GM18909 (cell line): ENCODE data around the gene MIEF1.
A peak's percentile ranks its signal among the peaks of the same experiment; 100 is the strongest.

Experiments used
- ATAC-seq: cut with Tn5 transposase; IDR thresholded peaks from one replicate; pipeline ENCODE4 v1.9.1; 2021; ENCODE audit warnings: mild to moderate bottlenecking; ENCODE audit not compliant: unreplicated experiment, poor library complexity

Gene MIEF1

DNA sequence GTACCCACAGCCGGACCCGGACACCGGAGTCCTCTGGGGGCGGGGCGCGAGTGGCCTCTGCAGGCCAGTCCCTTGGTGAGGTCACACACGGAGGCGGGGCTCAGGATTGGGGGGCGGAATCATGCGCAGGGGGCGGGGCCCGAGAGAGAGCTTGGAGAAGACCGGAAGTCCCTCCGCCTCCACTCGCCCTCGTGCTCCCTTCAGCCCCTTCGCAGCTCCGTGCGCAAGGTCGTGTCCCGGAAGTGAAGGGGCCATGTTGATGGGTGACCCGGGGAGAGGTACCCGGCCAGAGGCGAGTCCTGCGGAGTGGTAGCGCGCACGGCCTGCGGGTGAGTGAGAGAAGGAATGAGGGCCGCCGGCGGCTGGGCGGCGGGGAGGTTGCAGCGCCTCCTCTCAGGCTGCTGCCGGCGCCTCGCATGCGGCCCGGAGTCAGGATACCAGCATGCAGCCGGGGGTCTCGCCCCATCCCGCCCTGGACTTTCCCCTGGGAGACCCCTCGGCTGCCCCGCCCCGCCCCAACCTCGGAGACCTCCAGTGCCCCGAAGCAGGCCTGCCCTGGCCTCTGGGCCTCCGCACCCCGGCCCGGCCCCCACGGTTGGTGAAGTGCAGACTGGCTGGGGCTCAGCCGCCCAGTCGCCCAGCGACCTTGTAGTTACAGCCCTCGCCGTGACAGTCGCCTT, at the start of gene MIEF1:
Gene MIEF1, plus strand, starts transcription at position 182 of the 680 bp plus-strand sequence. CDS start 9,005 bp downstream, outside the sequence.
- ATAC-seq = peak; percentile 91

GRCh38 chr22:39452740-39453040, 49.4 kb upstream of the MIEF1 start:
- ATAC-seq = no peak

- no peak for ATAC-seq
Observed at GRCh38 chr22:39453765-39454378, 48.2 kb upstream of the MIEF1 start.

DNA sequence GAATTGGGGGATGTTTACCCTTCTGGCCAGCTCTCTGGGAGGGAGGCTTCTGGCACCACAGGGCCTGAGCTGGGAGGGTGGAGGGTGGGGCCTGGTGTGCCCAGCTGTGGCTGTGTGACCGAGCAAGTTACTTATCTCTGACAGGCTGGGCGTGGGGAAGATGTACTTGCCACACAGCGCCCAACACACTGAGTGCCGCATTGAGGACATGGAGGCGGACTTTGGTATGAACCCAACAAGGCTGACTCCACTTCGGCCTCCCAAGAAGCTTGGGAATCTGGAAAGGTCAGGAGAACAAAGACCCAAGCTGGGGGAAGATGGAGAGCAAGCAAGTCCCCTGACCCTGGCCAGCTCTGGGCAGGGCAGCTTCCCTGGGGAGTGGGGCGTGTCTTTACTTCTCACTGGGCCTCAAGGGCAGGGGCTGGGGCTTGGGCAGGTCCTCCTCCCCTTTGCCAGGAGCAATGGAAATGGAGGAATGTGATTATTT, 47.7 kb upstream of the MIEF1 start:
- no peak for ATAC-seq

DNA sequence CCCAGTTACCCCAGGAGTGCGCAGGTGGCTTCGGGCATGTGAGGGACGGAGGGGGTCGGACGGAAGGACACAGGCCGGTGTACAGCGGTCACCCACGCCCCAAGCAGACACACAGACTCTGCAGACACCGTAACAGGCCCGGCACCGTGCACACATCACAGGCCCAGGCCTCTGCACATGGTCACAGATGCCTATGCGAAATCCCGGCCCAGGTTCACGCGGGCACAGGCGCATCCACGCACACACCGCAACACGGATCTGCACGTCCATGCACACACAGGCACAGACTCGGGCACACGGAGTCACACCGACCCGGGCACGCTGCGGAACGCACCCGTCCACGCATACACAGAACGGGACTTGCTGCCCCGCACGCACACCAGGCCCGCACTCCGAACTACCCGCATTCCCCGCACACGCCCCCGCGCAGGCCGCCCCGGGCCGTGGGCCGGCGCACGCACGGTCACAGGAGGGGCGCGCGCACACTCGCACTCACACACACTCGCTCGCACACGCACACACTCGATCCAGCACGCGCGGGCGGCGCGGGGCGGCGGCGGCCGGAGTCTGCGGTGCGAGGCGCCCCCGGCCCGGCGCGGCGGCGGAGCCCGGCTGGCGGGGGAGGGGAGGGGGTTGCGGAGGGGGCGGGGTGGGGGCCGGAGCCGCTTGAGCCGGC, 45.4 kb upstream of the MIEF1 start, which contains the start of gene MGAT3:
Gene MGAT3, plus strand, starts transcription at position 491 of the 676 bp plus-strand sequence. CDS start 30,336 bp downstream, outside the sequence.
- no peak for ATAC-seq

DNA sequence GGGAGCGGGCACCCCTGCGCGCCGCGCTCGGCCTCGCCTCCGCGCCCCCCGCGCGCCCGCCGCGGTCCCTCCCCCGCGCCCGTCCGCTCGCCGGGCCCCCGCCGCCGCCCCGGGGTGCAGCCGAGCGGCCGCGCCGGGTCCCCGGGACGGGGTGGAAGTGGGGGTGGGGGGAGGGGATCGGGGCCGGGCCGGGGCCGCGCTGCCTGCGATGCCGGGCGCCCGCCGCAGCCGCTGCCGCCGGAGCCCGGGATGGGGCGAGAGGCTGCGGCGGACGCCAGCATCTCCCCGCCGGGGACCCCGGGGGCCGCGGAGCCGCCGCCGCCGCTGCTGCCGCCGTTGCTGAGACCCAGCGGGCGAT, 44.9 kb upstream of the MIEF1 start:
- ATAC-seq = no peak

DNA sequence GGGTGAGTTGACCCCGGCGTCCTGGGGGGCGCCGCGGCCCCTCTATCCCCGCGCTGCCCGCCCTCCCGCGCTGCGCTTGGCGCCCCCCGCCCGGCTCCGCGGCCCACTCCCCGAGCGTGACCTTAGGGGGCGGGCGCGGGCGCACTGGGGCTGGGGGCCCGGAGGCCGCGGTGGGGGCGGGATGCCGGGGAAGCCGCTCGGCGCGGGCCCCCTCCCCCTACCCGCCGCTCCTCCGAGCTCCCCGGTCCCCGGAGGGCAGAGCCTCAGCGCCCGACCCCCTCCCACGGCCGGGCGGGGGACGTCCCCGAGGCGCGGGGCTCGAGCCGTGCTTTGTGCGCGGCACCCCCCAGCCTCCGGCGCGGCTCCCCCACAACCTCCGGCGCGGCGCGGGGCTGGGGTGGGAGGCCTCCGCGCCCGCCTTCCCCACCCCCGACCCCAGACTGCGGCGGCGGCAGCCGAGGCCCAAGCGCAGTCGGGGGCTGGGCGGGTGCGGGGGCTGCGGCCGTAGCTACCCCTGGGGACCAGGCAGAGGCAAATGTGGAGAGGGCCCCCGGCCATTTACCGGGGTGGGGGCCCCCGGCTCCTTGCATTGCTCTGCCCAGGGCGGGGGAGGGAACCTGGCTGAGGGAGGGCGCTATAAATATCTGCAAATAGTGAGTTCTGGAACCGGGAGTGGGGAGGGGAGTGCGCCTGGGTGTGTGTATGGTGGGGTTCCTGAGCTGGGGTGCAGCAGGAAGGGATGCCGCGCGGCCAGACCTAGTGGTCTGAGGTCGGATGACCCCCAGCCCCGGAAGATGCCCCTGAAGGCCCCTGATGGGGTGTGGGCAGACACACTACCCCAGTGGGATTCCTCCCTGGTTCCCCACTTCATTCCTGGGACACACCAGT, 44.3 kb upstream of the MIEF1 start:
- no peak for ATAC-seq

GRCh38 chr22:39458444-39459083, 43.5 kb upstream of the MIEF1 start:
- no peak for ATAC-seq

DNA sequence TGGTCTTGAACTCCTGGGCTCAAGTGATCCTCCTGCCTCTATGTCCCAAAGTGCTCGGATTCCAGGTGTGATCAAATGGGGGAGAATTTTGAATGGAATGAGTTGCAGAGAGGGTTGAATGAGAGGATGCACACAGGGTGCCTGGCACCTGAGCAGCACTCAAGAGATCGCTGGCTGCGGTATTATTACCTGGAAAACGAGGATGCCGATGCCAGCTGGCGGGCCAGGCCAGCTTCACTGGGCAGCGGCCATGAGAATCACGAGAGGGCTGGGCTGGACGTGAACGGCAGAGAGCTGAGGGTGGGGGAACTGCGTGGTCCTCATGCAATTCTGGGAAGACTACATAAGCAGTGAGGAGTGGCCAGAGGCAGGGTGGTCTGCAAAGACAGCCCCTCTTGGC, 42.4 kb upstream of the MIEF1 start:
- ATAC-seq = no peak

DNA sequence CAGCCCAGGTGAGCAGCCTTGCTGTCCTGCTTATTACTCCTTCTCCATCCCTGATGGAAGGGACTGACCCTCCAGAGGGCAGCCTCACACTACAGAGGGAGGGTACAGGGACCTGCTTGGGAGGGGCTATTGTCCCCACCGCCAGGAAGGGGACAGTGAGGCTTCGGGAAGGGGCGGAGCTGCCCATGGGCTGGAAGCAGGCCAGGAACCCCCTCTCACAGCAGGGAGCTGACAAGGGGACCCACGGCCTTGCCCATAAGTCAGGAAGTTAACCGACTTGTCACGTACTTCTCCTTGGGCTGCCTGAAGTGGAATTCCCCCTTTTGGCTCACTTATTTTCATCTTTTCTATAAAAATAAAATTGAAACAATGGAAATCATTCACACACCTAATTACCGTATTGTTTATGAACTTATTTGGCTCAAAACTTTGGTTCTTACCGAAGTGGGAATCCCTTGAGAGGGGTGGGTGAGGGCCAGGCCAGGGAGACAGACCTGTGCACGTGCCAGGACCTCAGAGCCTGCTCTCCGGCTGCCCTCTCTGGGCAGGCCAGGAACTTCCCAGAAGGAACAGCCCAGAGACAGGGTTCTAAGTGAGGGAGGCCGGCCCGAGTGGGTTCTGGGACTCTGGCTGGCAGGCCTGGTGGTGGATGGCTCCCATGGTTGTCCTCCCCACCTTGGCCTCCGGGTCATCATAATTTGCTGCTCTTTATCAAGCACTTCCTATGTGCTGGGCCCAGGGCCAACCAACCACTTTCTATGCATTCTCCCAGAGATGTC, 39.5 kb upstream of the MIEF1 start:
- ATAC-seq = no peak

DNA sequence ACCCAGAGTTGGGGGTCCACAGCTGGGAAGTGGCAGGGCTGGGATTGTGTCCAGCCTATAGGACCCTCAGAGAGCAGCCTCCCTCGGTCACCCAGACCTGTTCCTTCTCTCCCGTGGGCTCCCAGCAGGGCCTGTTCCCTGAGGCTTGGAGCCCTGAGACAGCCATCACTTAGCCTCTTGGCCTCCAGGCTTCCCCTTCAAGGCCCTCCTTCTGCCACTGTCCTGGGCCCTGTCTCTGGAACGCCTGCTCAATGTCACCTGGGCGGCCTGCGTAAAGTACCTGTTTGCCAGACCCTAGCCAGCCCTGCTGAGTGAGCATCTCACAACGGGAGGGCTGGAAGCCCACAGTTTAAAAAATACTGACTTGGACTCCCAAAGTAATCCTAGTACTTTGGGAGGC, 38.8 kb upstream of the MIEF1 start:
- no peak for ATAC-seq

GRCh38 chr22:39463931-39464390, 38.1 kb upstream of the MIEF1 start:
- ATAC-seq = no peak

DNA sequence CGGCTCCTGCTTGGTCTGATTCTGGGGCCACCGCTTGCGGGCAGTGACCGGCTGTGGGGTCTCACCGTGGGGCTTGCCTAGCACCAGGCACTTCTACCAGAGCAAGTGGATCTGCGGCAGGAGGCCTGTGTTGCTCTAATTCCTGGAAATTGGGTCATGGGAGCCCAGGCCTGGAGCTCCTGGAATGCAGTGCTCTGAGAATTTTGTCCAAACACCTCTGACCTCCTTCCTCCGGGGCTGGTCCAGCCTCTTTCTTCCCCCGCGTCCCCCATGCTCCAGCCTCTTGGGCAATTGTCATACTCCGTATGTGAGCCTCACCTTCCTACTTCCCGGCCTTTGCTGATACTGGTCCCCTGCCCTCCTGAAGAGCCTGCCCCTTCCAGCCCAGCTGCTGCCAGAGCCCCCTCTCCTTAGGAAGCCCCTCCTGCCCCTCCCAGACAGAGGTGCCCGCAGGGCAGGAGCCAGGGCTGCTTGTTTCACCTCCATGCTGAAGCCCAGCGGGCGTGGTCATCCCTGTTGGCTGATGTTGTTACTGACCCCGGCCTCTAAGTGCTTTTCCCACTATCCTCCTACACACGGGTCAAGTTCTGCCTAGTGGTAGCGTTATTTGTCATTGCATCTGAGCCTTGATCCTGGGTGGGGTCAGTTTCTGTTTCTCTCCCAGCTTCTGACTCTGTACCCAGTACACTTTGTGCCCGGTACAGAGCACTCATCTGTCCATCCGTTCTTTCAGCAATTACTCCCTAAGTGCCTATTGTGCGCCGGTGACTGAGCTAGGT, 35.7 kb upstream of the MIEF1 start:
- no peak for ATAC-seq

DNA sequence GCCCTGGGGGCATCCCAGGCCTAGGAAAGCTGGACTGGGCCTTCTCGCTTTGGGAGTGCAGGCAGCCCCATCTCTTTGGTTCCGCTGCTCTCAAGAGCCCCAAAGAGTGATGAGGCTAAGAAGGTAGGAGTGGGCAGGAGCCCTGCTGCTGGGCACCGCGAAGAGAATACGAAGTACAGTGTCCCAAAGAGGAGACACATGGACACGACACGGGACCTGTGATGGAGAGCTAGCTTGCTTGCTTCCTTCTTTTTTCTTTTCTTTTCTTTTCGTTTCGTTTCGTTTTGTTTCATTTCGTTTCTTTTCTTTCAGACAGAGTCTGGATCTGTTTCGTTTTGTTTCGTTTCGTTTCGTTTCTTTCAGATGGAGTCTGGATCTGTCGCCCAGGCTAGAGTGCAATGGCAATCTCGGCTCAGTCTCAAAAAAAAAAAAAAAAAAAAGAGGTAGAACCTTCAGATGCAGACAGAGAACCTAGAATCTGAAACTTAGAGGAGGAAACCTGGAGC, 34.6 kb upstream of the MIEF1 start:
- no peak for ATAC-seq

GRCh38 chr22:39468487-39469325, 33.4 kb upstream of the MIEF1 start:
- ATAC-seq = no peak

DNA sequence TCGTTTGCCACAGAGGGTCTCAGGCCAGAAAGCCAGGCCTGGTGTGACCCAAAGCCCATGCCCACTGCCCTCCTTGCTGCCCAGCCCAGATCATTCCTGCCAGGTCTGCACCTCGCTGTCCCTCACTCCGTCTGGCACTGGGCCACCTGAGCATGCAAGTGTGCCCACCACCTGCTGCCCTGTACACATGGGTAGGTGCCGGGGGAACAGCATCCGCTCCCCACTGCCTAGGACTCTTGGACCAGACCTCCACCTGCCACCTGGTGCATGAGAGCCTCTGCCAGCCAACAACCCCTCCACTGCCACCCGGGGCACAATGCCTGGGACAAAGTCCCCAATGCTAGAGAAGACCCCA, 32.8 kb upstream of the MIEF1 start:
- ATAC-seq = no peak

GRCh38 chr22:39469681-39470450, 32.2 kb upstream of the MIEF1 start:
- ATAC-seq = no peak
